HepG2 (cell line): ENCODE data around the gene ZNF345. TPM values are rescaled to one million over a fixed set of nuclear protein-coding genes. Genes with fewer than 3 reads are reported as not detected.

Experiments used
- ATRX ChIP-seq: sonication (generic); formaldehyde crosslinking; IDR thresholded peaks from 2 replicates; pipeline ENCODE4 v1.4.0; 2020; ENCODE audit warnings: missing genetic modification reagents, borderline replicate concordance
- CC2D1A ChIP-seq: sonication (generic); formaldehyde crosslinking; IDR thresholded peaks from 2 replicates; pipeline ENCODE4 v1.8.1; 2023; ENCODE audit warnings: mild to moderate bottlenecking, missing genetic modification reagents
- CEBPG ChIP-seq: IDR thresholded peaks from 2 replicates; pipeline ENCODE4 v1.6.1; 2016
- FOXA3 ChIP-seq: IDR thresholded peaks from 2 replicates; pipeline ENCODE4 v1.6.1; 2016; ENCODE audit warnings: missing genetic modification reagents, missing compliant biosample characterization
- GABPA ChIP-seq, 2 experiments: IDR thresholded peaks; 2 replicates each; pipeline ENCODE4 v1.6.1; 2011 to 2016; ENCODE audit warnings: low read depth in 2 of 2, low read length in 1 of 2, missing biosample characterization in 1 of 2, missing genetic modification characterization in 1 of 2
- HNRNPK ChIP-seq: fragments of 200-400 bp; formaldehyde crosslinking; IDR thresholded peaks from 2 replicates; pipeline ENCODE4 v1.6.1; 2018; ENCODE audit warnings: low read length, low read depth, moderate library complexity, mild to moderate bottlenecking; ENCODE audit not compliant: poor library complexity, severe bottlenecking
- KLF15 ChIP-seq: sonication (generic); formaldehyde crosslinking; IDR thresholded peaks from 2 replicates; pipeline ENCODE4 v1.8.1; 2023; ENCODE audit warnings: borderline replicate concordance, mild to moderate bottlenecking, inconsistent platforms, missing genetic modification reagents, mixed read lengths
- PLRG1 ChIP-seq: fragments of 450-650 bp; conservative IDR thresholded peaks from 2 replicates; pipeline ENCODE4 v1.6.1; 2016
- PRMT3 ChIP-seq: sonication (generic); formaldehyde crosslinking; IDR thresholded peaks from 2 replicates; pipeline ENCODE4 v1.8.1; 2022; ENCODE audit warnings: low read depth, mild to moderate bottlenecking, moderate library complexity, missing genetic modification reagents, borderline replicate concordance
- RAD21 ChIP-seq: fragments of 450-650 bp; formaldehyde crosslinking; IDR thresholded peaks from 2 replicates; pipeline ENCODE4 v1.5.0; 2020; ENCODE audit warnings: mild to moderate bottlenecking
- RARG ChIP-seq: sonication (generic); formaldehyde crosslinking; IDR thresholded peaks from 2 replicates; pipeline ENCODE4 v1.4.0; 2020; ENCODE audit warnings: low read depth, mild to moderate bottlenecking, missing genetic modification reagents
- RORA ChIP-seq: sonication (generic); formaldehyde crosslinking; IDR thresholded peaks from 2 replicates; pipeline ENCODE4 v1.5.0; 2020; ENCODE audit warnings: mild to moderate bottlenecking, missing genetic modification reagents, moderate library complexity
- SIN3A ChIP-seq: IDR thresholded peaks from 2 replicates; pipeline ENCODE4 v1.6.1; 2011; ENCODE audit warnings: low read depth, mild to moderate bottlenecking, control low read depth, low read length, borderline replicate concordance
- STAG1 ChIP-seq: sonication (generic); formaldehyde crosslinking; IDR thresholded peaks from 2 replicates; pipeline ENCODE4 v1.4.0; 2020; ENCODE audit warnings: missing genetic modification reagents
- STAT5B ChIP-seq: sonication (generic); formaldehyde crosslinking; IDR thresholded peaks from 2 replicates; pipeline ENCODE4 v1.4.0; 2020; ENCODE audit warnings: missing genetic modification reagents
- ZC3H13 ChIP-seq: sonication (generic); formaldehyde crosslinking; IDR thresholded peaks from 2 replicates; pipeline ENCODE4 v1.8.1; 2023; ENCODE audit warnings: mild to moderate bottlenecking, missing genetic modification reagents, moderate library complexity
- ZFP62 ChIP-seq: sonication (generic); formaldehyde crosslinking; IDR thresholded peaks from 2 replicates; pipeline ENCODE4 v1.4.0; 2020; ENCODE audit warnings: missing genetic modification reagents
- ZKSCAN8 ChIP-seq: IDR thresholded peaks from 2 replicates; pipeline ENCODE4 v1.6.1; 2016; ENCODE audit warnings: borderline replicate concordance, missing genetic modification reagents, missing compliant biosample characterization
- ZNF17 ChIP-seq: sonication (generic); formaldehyde crosslinking; IDR thresholded peaks from 2 replicates; pipeline ENCODE4 v1.5.0; 2020; ENCODE audit warnings: mild to moderate bottlenecking, missing genetic modification reagents
- ZNF326 ChIP-seq: sonication (generic); formaldehyde crosslinking; IDR thresholded peaks from 2 replicates; pipeline ENCODE4 v1.4.0; 2020; ENCODE audit warnings: missing genetic modification reagents, borderline replicate concordance
- ZNF563 ChIP-seq: sonication (generic); formaldehyde crosslinking; IDR thresholded peaks from 2 replicates; pipeline ENCODE4 v1.8.0; 2022; ENCODE audit warnings: mild to moderate bottlenecking, moderate library complexity, missing genetic modification reagents
- ZNF672 ChIP-seq: sonication (generic); formaldehyde crosslinking; IDR thresholded peaks from 2 replicates; pipeline ENCODE4 v1.8.1; 2022; ENCODE audit warnings: missing genetic modification reagents
- ZNF674 ChIP-seq: sonication (generic); formaldehyde crosslinking; IDR thresholded peaks from 2 replicates; pipeline ENCODE4 v1.5.0; 2020; ENCODE audit warnings: low read depth, mild to moderate bottlenecking, missing genetic modification reagents
- ZNF768 ChIP-seq: sonication (generic); formaldehyde crosslinking; IDR thresholded peaks from 2 replicates; pipeline ENCODE4 v1.4.0; 2020; ENCODE audit warnings: missing genetic modification reagents
- ZNF839 ChIP-seq: sonication (generic); formaldehyde crosslinking; IDR thresholded peaks from 2 replicates; pipeline ENCODE4 v1.4.0; 2020; ENCODE audit warnings: missing genetic modification reagents, mild to moderate bottlenecking, borderline replicate concordance
- polyA plus RNA-seq, 8 experiments: library from polyadenylated mRNA; depleted of rRNA in 3 of 8; stranded (reverse) in 7 of 8; unstranded in 1 of 8; fragments of >200 nt; fragmentation: Illumina TruSeq in 4 of 8; extraction: Trizol in 4 of 8; gene quantifications; 2 replicates each; pipeline versions ENCODE4 v1.2.1 to v1.2.3, GENCODE V29; 2011 to 2016; ENCODE audit warnings: low read depth in 4 of 8, missing spikeins in 1 of 8, mixed read lengths in 1 of 8; ENCODE audit not compliant: insufficient read depth in 1 of 8
- total RNA-seq, 5 experiments: library from RNA; depleted of rRNA; stranded (reverse); fragments of >200 nt; fragmentation: Illumina TruSeq; extraction: Trizol; gene quantifications; 2 replicates each; pipeline ENCODE4 v1.2.3, GENCODE V29; 2016; ENCODE audit warnings: low read depth in 1 of 5
- TF ChIP-seq, protein P1 (sequence below): fragments of 450-650 bp; IDR thresholded peaks from 2 replicates; pipeline ENCODE4 v1.6.1; 2017
- TF ChIP-seq, protein P2 (sequence below): sonication (generic); formaldehyde crosslinking; IDR thresholded peaks from 2 replicates; pipeline ENCODE4 v1.5.0; 2020; ENCODE audit warnings: missing genetic modification reagents

Gene ZNF345
- total and polyA plus RNA-seq, 2 of the 13 experiments (the other 11 are each of a cell fraction or from before 2014, with no cell fraction given): 2.6 to 2.9 TPM

DNA sequence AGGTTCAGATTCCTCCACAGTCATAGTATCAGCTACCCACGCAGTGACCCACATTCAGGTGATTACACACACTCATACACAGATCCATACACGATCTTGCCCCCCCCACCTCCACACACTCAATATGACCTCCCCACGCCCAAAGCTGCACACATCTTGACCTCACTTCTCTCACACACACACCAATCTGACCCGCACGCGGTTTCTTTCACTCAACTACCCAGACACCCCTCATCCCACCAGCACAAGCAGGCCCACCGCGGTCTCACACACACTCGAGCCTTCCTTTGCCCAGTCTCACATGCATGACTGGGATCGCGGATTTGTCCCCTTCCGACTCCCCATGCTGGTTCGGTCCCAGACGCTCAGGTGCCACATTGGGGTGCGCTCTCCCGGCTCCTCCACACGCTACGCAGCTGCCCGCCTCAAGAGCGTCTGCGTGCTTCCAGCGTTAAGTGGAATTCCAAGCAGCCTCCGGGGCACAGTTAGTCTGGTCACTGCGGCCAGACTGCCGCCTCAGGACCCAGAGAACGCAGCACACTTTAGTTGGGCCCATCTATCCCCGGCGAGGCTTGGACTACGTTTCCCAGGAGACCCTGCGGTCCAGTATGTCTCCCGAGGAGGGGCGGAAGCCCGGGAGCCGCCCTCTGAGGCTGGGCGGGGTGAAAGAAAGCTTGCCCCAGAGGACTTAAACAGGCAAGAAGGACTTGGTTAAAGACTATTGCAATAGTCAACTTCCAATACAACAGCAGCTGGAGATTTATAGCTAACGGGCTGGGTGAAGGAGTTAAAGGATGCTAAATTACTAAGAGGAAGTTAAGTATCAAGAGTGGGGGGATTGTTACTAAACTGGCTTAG, 746 bp upstream of the ZNF345 start (continued):
- no peak for TF ChIP-seq ZNF839 (CRISPR knock-in tag)
- TF ChIP-seq, protein P1, sequence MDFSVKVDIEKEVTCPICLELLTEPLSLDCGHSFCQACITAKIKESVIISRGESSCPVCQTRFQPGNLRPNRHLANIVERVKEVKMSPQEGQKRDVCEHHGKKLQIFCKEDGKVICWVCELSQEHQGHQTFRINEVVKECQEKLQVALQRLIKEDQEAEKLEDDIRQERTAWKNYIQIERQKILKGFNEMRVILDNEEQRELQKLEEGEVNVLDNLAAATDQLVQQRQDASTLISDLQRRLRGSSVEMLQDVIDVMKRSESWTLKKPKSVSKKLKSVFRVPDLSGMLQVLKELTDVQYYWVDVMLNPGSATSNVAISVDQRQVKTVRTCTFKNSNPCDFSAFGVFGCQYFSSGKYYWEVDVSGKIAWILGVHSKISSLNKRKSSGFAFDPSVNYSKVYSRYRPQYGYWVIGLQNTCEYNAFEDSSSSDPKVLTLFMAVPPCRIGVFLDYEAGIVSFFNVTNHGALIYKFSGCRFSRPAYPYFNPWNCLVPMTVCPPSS: no peak
- TF ChIP-seq STAG1 (CRISPR knock-in tag): no peak
- peak; percentile 39; the same call in 1 of the 2 replicates for TF ChIP-seq SIN3A
- TF ChIP-seq RARG (CRISPR knock-in tag): no peak
- TF ChIP-seq GABPA (IDR thresholded peaks at IDR 0.05; ENCODE audit: low read depth, low read length): peak; percentile 37
- peak; percentile 83 for TF ChIP-seq GABPA (CRISPR knock-in tag; IDR thresholded peaks at IDR 0.05; ENCODE audit: low read depth)
- no peak for TF ChIP-seq HNRNPK
- no peak for TF ChIP-seq ZNF674
- no peak for TF ChIP-seq STAT5B (CRISPR knock-in tag)
- no peak; the same call in 1 of the 2 replicates for TF ChIP-seq ZC3H13 (CRISPR knock-in tag)
- TF ChIP-seq ZFP62 (CRISPR knock-in tag): no peak
- peak; percentile 49; the same call in 1 of the 2 replicates for TF ChIP-seq FOXA3 (CRISPR knock-in tag)
- TF ChIP-seq PLRG1: no peak
- no peak for TF ChIP-seq ZNF563 (CRISPR knock-in tag)
- TF ChIP-seq ZNF17: no peak
- TF ChIP-seq CC2D1A (CRISPR knock-in tag): no peak
- TF ChIP-seq PRMT3: no peak
- TF ChIP-seq ZNF768 (CRISPR knock-in tag): peak; percentile 32; the same call in 1 of the 2 replicates
- TF ChIP-seq, protein P2, sequence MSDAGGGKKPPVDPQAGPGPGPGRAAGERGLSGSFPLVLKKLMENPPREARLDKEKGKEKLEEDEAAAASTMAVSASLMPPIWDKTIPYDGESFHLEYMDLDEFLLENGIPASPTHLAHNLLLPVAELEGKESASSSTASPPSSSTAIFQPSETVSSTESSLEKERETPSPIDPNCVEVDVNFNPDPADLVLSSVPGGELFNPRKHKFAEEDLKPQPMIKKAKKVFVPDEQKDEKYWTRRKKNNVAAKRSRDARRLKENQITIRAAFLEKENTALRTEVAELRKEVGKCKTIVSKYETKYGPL (CRISPR knock-in tag): no peak
- TF ChIP-seq CEBPG (CRISPR knock-in tag): no peak
- no peak for TF ChIP-seq ZKSCAN8
- no peak for TF ChIP-seq RAD21 (CRISPR knock-in tag)
- TF ChIP-seq KLF15: no peak
- TF ChIP-seq ZNF326 (CRISPR knock-in tag): no peak
- TF ChIP-seq ZNF672 (CRISPR knock-in tag): no peak
- TF ChIP-seq RORA (CRISPR knock-in tag): no peak
- no peak for TF ChIP-seq ATRX (CRISPR knock-in tag)
